ENCODE measurements around the gene RCN2.

RCN2 gene

GRCh38 chr15:77002954-77003912, 71.7 kb downstream of the RCN2 start:
- TF ChIP-seq CTCF (IDR thresholded peaks at IDR 0.05; ENCODE audit: insufficient read depth, missing control alignments): no peak
- no peak for FAIRE-seq
- DNase-seq (ENCODE audit: insufficient read length, low spot score): no peak

All from D721Med (cell line).